Uterus (tissue), 4 donors: Measurements from ENCODE around the gene STIP1. TPM values are rescaled to one million over a fixed set of nuclear protein-coding genes. Genes with fewer than 3 reads are reported as not detected.

ENCODE experiments used
- DNase-seq, 2 donors: peaks; one replicate each; pipeline ENCODE4 v3.0.0-alpha.2; 2019 to 2020
- H3K27ac ChIP-seq, 2 donors: fragments of 200-600 bp; sonication (generic); 1 replicate in 1 of 2; 2 replicates in 1 of 2; pipeline ENCODE4 v1.5.1; 2016 to 2018
- H3K27me3 ChIP-seq, 2 donors: fragments of 200-600 bp; sonication (generic); one replicate each; pipeline ENCODE4 v1.5.1; 2018 to 2019; ENCODE audit warnings: control low read depth in 1 of 2
- H3K36me3 ChIP-seq, 2 donors: fragments of 200-600 bp; sonication (generic); one replicate each; pipeline ENCODE4 v1.5.1; 2019; ENCODE audit warnings: control low read depth in 1 of 2
- H3K4me1 ChIP-seq, 2 donors: fragments of 200-600 bp; sonication (generic); one replicate each; pipeline ENCODE4 v1.5.1; 2018 to 2019; ENCODE audit warnings: control low read depth in 1 of 2
- H3K4me3 ChIP-seq, 2 donors: fragments of 200-600 bp; sonication (generic); 1 replicate in 1 of 2; 2 replicates in 1 of 2; pipeline ENCODE4 v1.5.1; 2018 to 2019; ENCODE audit warnings: mild to moderate bottlenecking in 1 of 2
- H3K9me3 ChIP-seq, 2 donors: fragments of 200-600 bp; sonication (generic); one replicate each; pipeline ENCODE4 v1.5.1; 2019; ENCODE audit warnings: control low read depth in 1 of 2
- CTCF ChIP-seq, 4 experiments: fragments of 200-600 bp in 2 of 4; fragments of 450-650 bp in 2 of 4; sonication (generic) in 2 of 4; IDR thresholded peaks; one replicate each; pipeline ENCODE4 v1.5.1; 2016 to 2019; ENCODE audit warnings: antibody characterized with exemption in 4 of 4, mild to moderate bottlenecking in 2 of 4, moderate library complexity in 1 of 4
- POLR2A ChIP-seq, 2 donors: fragments of 450-650 bp; IDR thresholded peaks; one replicate each; pipeline ENCODE4 v1.6.1; 2016; ENCODE audit warnings: antibody characterized with exemption in 2 of 2, mild to moderate bottlenecking in 1 of 2, moderate library complexity in 1 of 2
- intact Hi-C: fragments of 100-400 bp; cut with DNase I; formaldehyde crosslinking; loops from one replicate; pipeline ENCODE4 v1.15.1; 2023; ENCODE audit warnings: low total_unique reads
- total RNA-seq, 4 donors: library from RNA; depleted of rRNA in 3 of 4; stranded (reverse); fragments of >200 nt in 3 of 4; gene quantifications; one replicate each; pipeline versions ENCODE4 v1.1.0 to v1.2.4, GENCODE V29; 2014 to 2023
- donor health status: DM: yes; HTN: yes; CAD: no.

Gene STIP1
- total RNA-seq, 4 donors from 2014 or later = 20.9 to 101 (median 83.8) TPM

- no peak for TF ChIP-seq POLR2A (IDR thresholded peaks at IDR 0.05)
- TF ChIP-seq CTCF (IDR thresholded peaks at IDR 0.05) = no peak
Observed at GRCh38 chr11:64201543-64201942, 15.6 kb downstream of the STIP1 start.

GRCh38 chr11:64202992-64203391, 17.0 kb downstream of the STIP1 start:
- Histone ChIP-seq H3K9me3 (no peaks in the 10 kb centered on the region), H3K4me3 (no peak overlapping the region), H3K27ac (no peak overlapping the region), H3K36me3 (no peaks in the 10 kb centered on the region), H3K4me1 (no peaks in the 10 kb centered on the region), H3K27me3 (no peaks in the 10 kb centered on the region)
- intact Hi-C loops = no loop called here
- no peak for TF ChIP-seq CTCF (IDR thresholded peaks at IDR 0.05)
- TF ChIP-seq POLR2A (IDR thresholded peaks at IDR 0.05) = no peak
- DNase-seq = no peak

More at GRCh38 chr11:64201543-64201942, 15.6 kb downstream of the STIP1 start:
- Histone ChIP-seq H3K36me3 (no peaks in the 10 kb centered on the region), H3K4me3 (no peak overlapping the region), H3K27me3 (no peaks in the 10 kb centered on the region), H3K27ac (no peak overlapping the region), H3K4me1 (no peaks in the 10 kb centered on the region), H3K9me3 (no peaks in the 10 kb centered on the region)
- DNase-seq = no peak
- intact Hi-C loops = no loop called here

GRCh38 chr11:64203421-64204079, 17.6 kb downstream of the STIP1 start:
- no peak overlapping the region for H3K4me3 ChIP-seq
- DNase-seq = no peak
- H3K36me3 ChIP-seq = no peaks in the 10 kb centered on the region
- H3K27me3 ChIP-seq = no peaks in the 10 kb centered on the region
- no peaks in the 10 kb centered on the region for H3K4me1 ChIP-seq
- no peaks in the 10 kb centered on the region for H3K9me3 ChIP-seq
- peak overlapping the region in 1 of 2 donors; percentile 28 for H3K27ac ChIP-seq
- TF ChIP-seq CTCF (IDR thresholded peaks at IDR 0.05) (no peak), POLR2A (IDR thresholded peaks at IDR 0.05) (no peak)
- intact Hi-C loops = no loop called here

- no peak for DNase-seq
- intact Hi-C loops = no loop called here
- no peak for TF ChIP-seq POLR2A (IDR thresholded peaks at IDR 0.05)
- no peak for TF ChIP-seq CTCF (IDR thresholded peaks at IDR 0.05)
- Histone ChIP-seq H3K27ac (peak overlapping the region in 1 of 2 donors; percentile 28), H3K4me3 (no peak overlapping the region), H3K36me3 (no peaks in the 10 kb centered on the region), H3K27me3 (no peaks in the 10 kb centered on the region), H3K9me3 (no peaks in the 10 kb centered on the region), H3K4me1 (no peaks in the 10 kb centered on the region)
Observed at GRCh38 chr11:64204080-64204440, 18.1 kb downstream of the STIP1 start.

- TF ChIP-seq CTCF (IDR thresholded peaks at IDR 0.05) (peak; percentile 72 to 87 (median 78)), POLR2A (IDR thresholded peaks at IDR 0.05) (no peak)
- Histone ChIP-seq H3K27me3 (no peaks in the 10 kb centered on the region), H3K27ac (peak overlapping the region in 1 of 2 donors; percentile 28), H3K9me3 (no peaks in the 10 kb centered on the region), H3K4me1 (no peaks in the 10 kb centered on the region), H3K36me3 (no peaks in the 10 kb centered on the region), H3K4me3 (no peak overlapping the region)
- intact Hi-C loops = no loop called here
- peak; percentile 86 to 88 for DNase-seq
Observed at GRCh38 chr11:64204464-64204989, 18.6 kb downstream of the STIP1 start.
